Fibroblast of lung (primary cell): ENCODE measurements around the gene IGFBP2.

ENCODE experiments used
- CTCF ChIP-seq, 2 donors: IDR thresholded peaks in 1 of 2; conservative IDR thresholded peaks in 1 of 2; 1 replicate in 1 of 2; 2 replicates in 1 of 2; pipeline ENCODE4 v1.5.1; 2011 to 2012; ENCODE audit warnings: low read length in 2 of 2, control low read depth in 1 of 2, inconsistent platforms in 1 of 2, low read depth in 1 of 2, mild to moderate bottlenecking in 1 of 2
- EZH2 ChIP-seq: IDR thresholded peaks from 2 replicates; pipeline ENCODE4 v1.5.1; 2012; ENCODE audit warnings: low read length, control low read depth, mild to moderate bottlenecking; ENCODE audit errors: missing control alignments

GRCh38 chr2:216589791-216590190 lies 43.4 kb upstream of the IGFBP2 start:
- TF ChIP-seq EZH2: no peak
- TF ChIP-seq CTCF (conservative IDR thresholded peaks at IDR 0.05 in 1 of 2, IDR thresholded peaks at IDR 0.05 in 1 of 2; ENCODE audit: low read depth in 1 of 2, low read length in 2 of 2): no peak
